GM08714 (cell line): ENCODE data around the gene SYT8.

Experiments
- H3K4me3 ChIP-seq: fragments of 200-500 bp; sonication (Bioruptor generic); 2 replicates; pipeline ENCODE4 v1.5.1; 2014; ENCODE audit warnings: mild to moderate bottlenecking, low read length, inconsistent platforms
- ZNF274 ChIP-seq: IDR thresholded peaks from 2 replicates; pipeline ENCODE4 v1.6.1; 2012; ENCODE audit warnings: mild to moderate bottlenecking, low read depth, low read length

SYT8 gene

DNA sequence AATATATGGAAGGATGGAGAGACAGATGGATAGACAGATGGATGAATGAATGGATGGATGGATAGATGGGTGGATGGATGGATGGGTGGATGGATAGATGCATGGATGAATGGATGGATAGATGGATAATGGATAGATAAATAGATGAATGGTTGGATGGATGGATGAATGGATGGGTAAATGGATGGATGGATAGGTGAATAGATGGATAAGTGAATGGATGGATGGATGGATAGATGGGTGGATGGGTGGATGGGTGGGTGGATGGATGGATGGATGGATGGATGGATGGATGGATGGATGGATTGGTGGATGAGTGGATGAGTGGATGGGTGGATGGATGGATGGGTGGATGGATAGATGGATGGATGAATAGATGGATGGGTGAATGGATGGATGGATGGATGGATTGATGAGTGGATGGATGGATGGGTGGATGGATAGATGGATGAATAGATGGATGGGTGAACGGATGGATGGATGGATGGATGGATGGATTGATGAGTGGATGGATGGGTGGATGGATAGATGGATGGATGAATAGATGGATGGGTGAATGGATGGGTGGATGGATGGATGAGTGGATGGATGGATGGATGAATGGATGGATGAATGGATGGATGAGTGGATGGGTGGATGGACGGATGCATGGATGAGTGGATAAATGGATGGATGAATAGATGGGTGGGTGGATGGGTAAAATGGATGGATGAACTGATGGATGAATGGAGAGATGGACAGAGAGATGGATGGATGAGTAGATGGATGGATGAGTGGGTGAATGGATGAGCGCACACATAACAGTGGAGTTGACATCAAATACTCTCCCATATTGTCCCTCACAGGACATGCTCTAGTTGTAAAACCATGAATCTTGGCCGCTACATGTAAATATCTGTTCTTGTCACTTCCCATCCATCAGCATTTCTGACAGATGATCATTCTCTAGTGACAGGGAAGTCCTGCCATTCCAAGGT is 26.9 kb downstream of the SYT8 start:
- H3K4me3 ChIP-seq: no peak overlapping the region
- no peak for TF ChIP-seq ZNF274

DNA sequence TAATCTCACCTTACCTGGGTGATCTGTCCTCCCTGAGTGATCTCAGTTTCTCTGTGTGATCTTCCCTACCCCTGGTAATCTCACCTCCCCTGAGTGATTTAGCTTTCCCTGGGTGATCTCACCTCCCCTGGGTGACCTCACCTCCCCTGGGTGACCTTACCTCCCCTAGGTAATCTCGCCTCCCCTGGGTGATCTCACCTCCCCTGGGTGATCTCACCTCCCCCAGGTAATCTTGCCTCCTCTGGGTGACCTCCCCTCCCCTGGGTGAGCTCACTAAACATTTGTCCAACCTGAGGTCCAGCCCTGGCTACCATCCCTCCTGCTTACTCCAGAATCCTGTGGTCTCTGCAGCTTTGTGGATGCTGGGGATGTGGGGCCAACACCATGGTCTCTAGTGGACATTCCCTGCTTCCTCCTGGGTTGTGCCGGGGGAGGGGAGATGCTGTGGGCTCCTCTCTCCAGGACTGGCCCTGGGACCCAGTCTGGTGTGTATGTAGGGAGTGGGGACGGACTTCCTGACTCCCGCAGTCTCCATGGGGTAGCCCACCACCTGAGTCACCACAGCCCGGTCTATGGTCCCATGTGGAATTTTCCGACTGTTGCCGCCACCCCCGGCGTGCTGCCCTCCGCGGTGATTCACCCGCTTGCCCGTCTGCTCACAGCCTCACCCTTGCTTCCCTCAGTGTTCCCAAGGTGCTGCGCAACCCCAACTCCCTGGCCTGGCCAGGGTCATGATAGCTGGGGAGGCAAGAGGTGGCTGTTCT is 28.0 kb downstream of the SYT8 start:
- H3K4me3 ChIP-seq: no peak overlapping the region
- TF ChIP-seq ZNF274: no peak

DNA sequence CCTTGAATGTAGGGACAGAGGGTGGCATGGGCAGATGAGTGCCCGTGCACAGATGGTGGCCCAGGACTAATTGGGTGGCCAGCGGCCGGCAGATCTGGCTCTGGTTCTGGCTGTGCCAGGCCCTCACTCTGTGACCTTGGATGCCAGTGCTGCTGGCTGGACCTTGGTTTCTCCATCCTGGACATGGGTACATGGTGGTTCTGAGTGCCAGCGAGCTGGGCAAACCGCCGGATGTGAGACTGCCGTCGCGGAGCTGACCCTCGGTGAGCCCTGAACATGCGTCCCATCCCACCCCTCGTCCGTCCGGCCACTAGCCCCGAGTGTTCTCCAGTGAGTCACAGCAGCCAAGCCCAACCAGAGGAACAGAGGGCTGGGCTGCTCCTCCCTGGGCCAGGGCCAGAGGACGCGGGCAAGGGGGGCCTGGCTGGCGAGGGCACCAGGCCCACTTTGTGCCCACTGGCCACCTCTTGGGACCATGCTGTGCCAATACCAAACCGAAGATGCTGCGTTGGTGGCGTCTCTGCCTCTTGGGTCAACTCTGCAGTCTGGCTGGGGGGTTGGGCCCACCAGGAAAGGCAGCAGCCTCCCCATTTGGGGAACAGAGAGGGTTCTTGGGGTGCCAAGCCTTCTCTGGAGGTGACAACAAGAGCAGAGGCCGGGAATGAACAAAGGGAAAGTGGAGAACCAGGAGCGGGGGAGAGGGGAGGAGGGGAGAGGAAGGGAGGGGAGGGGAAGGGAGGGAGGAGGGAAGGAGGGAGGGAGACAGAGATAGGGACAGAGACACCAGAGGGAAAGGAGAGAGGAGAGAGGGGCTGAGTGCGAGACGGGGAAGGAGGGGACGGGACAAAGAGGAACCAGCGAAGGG is 28.8 kb downstream of the SYT8 start:
- no peak for TF ChIP-seq ZNF274
- no peak overlapping the region for H3K4me3 ChIP-seq

DNA sequence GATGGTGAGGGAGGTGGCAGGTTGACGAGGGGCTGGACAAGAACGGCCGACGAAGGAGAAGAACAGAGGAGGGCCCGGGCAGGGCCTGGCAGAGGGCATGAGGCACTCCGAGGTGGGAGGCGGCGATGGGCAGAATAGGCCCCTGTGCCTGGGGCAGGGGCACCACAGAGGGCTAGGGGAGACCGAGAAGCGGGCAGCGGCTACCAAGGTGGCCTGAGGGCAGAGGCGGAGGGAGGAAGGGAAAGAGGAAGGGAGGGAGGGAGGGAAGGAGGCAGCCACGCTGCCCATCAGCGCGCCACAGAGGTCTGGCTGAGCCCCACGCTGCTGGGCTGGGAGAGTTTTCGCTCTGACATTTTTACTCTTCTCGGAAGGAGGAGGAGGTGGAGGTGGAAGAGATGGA is 29.4 kb downstream of the SYT8 start:
- no peak overlapping the region for H3K4me3 ChIP-seq
- no peak for TF ChIP-seq ZNF274

DNA sequence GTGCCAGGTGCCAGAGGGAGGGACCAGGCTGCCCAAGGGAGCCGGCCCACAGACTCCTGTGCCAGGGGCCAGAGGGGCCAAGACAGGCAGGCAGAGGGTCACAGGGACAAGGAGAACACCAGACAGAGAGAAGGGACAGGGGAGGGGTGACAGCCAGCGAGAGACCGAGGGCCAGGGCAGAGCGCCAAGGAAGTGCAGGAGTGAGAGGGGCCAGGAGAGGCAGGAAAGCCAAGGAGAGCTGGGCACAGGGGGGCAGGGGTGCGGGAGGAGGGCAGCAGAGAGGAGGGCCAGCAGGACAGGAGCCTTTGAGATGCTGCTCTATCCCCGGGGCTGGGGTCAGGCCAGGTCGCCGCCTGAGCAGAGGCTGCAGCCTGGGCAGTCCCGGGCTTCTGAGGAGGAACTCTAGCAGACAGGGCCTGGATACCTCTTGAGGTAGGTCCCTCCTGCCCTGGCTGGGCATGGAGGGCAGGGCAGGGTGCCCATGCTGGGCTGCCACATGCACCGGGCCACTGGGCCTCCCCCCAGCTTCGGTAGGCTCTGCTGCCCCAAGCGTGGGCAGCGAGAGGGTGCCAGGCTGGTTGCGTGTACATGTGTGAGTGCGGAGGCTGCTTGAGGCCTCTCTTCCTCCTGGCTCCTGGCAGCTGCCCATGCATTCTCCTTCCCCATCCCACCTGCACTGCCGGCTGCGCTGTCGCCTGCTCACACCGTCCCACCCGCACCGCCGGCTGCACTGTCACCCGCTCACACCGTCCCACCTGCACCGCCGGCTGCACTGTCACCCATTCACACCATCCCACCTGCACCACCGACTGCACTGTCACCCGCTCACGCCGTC is 30.3 kb downstream of the SYT8 start:
- H3K4me3 ChIP-seq: no peak overlapping the region
- TF ChIP-seq ZNF274: no peak

DNA sequence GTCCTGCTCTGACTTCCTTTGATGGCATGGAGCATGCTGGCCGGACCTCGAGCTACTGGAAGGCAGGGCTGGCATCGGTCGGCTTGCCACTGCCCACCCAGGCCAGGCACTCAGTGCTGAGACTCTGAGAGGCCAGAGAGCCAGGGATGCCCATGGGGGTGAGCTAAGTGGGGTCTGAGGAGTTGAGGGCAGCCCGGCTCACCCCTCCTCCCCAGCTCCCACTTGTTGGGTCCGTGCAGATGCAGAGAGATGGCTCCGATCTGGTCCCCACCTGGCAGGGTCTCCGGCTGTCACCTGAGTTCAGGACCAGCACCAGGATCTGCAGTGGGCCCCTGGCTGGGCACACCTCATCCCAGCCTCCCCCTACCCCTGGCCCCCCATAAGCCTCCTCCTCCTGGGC is 31.4 kb downstream of the SYT8 start:
- no peak overlapping the region for H3K4me3 ChIP-seq
- no peak for TF ChIP-seq ZNF274

DNA sequence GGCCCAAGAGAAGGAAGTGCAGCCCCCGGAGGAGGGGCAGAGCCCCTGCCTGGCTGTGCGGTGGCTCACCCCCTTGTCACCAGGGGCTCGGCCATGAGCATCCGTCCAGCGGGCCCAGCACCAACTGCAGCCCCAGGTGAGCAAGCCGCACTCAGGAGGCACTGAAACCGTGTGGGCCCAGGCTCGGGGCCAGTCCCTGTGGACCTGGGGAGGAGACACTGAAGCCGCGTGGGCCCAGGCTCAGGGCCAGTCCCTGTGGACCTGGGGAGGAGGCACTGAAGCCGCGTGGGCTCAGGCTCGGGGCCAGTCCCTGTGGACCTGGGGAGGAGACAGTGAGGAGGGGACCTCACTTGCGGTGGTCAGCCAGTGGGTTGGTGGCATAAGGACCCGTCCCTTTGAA is 32.0 kb downstream of the SYT8 start:
- no peak for TF ChIP-seq ZNF274

DNA sequence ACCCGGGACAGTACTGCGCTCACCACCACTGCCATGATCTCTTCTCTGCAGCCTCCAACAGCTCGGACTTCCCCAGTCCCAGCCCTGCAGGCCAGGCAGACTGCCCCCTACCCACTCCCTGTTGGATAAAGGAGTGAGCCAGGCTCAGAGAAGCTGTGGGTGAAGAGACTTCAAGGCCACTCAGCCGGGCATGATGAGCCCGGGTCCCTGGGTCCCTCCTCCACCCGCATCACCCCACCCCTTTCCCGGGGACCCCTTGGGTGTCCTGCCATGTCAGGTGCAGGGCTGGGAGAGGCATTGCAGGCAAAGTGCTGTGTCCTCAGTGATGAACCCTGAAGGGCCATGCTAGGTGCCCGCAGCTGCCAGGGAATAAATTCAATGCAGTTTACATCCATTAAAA is 32.6 kb downstream of the SYT8 start:
- no peak overlapping the region for H3K4me3 ChIP-seq
- TF ChIP-seq ZNF274: no peak

More for the DNA sequence above, 32.0 kb downstream of the SYT8 start:
- H3K4me3 ChIP-seq: no peak overlapping the region

DNA sequence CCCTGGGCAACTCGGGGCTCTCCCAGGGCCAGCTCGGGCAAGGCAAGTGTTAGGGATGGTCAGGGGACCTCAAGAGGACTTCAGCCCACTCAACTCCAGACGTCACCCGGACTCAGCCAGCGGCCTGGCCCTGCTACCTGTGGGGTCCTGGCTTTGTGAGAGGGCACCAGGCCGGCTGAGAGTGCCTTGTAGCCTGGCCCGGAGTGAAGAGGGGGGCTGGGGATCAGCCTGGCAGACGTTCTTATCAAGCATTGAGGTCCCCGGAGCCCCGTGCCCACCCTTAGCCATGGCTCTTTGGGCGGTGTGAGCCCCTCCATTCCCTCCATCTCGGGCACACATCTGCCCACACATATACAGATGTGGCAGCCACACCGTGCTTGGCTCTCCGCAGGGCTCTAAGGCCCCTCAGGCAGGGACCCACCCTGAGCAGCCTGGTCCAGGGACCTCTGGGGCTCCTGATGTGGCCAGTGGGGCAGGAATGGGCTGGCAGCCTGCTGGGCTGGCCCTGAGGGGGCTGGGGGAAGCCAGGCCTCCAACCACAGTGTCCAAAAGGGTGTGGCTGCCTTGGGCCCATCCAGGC is 33.4 kb downstream of the SYT8 start:
- no peak for TF ChIP-seq ZNF274
- H3K4me3 ChIP-seq: no peak overlapping the region

DNA sequence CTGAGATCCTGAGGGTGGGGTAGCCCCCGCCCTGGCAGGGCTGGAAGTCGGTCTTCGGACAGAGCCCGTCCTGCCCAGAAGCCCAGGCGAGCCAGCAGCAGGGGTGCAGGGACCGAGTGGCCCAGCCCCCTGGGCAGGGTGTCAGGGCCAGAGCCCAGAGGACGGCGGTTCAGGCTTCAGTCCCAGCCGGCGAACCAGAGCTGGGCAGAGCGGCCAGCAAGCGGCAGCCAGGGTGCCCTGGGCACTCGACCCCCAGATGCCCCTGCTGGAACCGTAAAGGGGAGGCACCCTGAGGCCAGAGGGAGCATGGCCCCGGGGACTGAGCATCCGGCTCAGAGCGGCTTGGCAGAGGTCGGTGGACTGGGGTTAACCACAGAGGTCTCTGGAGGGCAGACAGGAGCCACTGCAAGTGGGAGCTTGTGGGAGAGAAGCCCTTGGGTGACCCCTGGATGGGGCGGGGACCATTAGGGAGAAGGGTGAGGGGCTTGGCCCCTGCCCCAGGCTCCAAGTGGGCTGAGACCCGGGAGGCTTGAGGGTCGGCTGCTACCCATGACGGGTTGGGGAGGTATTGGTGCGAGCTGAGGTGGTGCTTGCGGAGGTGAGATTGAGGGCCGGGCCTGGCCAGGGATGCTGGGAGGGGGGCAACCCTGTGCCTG is 34.0 kb downstream of the SYT8 start:
- no peak overlapping the region for H3K4me3 ChIP-seq
- no peak for TF ChIP-seq ZNF274

DNA sequence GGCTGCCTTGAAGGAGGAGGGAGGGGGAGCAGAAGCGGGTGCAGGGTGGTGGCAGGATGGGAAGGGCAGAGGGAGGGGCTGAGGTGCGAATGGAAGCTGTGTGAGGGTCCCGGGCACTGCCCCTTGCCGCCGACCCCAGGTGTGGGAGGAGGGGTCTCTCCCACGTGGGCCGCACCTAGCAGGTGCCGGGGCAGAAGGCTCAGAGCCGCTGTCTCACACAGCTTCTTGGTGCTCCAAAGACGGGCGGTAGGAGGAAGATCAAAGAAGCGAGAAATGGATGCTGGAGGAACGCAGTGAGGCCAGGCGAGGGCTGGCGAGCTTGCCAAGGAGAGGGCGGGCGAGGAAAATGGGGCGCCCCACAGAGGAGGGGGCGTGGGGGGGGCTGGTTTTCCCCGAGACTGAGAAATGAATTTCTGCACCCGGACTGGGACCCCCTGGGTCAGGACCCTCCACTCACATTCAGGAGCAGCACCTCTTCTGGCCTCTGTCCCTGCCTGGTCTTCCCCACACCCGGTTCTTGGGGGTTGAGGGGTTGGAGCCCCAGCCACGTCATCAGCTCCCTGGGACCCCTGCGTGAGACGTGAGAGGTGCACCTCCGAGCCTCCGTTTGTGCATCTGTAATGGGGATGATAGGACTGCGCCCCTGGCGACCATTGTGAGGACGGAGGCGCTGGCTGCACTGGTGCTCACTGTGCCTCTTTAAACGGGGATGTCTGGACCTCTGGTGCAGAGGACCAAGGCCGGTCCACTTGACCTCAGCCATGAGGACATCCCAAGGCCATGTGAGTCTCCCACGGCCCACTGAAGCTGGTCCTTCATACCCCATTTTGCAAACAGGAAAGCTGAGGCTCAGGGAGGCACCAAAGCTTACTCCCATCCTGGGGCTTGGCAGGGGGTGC is 34.9 kb downstream of the SYT8 start:
- TF ChIP-seq ZNF274: no peak
- no peak overlapping the region for H3K4me3 ChIP-seq

DNA sequence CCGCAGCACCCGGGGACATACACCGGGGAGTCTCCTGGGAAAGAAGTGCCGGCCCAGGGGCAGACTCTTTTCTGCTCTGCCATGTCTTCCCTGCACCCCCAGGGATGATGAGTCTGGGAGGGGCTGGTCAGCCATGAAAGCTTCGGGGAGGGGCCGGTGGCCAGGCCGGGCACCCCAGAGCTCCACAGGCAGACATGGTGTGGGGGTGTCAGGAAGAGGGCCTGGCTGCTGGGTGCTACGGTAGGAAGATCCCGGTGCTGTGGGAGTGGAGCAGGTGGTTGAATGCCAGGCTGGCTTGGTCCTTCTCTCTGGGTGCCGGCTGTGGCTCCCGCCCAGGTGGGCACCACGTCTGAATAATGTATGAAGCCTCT is 35.5 kb downstream of the SYT8 start:
- TF ChIP-seq ZNF274: no peak
- H3K4me3 ChIP-seq: no peak overlapping the region
